Measurements from ENCODE around the gene PABPN1. TPM values are rescaled to one million over a fixed set of nuclear protein-coding genes. Genes with fewer than 3 reads are reported as not detected.

The PABPN1 gene
- total and polyA plus RNA-seq, 2 of the 13 experiments (the other 11 are each of a cell fraction or from before 2014, with no cell fraction given): 233 to 524 TPM

DNA sequence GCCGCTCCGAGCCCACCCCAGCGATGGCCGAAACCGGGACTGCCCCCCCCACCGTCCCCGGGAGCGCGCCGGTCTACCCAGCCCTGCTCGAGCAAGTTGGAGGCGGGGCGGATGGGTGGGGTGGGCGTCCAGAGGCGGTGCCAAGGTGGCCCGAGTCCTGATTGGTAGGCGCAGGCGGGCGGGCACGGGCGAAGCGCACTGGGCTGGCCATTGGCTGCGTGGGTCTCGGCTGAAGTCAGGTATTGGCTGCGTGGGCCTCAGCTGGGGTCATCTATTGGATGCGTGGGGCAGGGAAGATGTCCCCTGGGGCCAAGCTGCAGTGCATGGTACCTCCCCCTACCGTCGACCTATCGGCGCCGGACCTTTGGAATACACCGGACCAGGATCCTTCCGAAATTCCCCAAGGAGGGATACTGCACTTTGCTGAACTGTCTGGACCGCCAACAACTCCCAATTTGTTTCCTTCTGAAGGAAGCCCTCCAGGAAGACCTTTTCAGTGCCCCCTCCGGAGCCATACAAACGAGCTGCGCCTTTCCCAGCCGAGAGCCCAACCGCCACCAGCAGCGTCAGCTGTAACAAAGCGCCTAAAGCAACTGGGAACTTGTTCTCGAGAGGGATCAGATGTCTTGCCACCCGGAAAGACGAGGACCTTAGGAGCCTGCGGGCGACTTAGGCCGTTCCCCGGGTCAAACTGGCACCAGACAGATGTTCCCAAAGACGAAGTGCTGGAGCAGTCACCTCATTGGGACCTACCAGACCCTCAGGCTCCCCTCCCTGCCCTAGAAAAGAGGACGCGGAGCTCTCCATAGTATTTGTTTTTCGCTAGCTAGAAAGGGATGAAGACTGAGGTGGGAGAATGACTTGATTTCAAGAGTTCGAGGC, 35.0 kb upstream of the PABPN1 start, which contains the start of gene HOMEZ (continued):
- TF ChIP-seq, protein P1, sequence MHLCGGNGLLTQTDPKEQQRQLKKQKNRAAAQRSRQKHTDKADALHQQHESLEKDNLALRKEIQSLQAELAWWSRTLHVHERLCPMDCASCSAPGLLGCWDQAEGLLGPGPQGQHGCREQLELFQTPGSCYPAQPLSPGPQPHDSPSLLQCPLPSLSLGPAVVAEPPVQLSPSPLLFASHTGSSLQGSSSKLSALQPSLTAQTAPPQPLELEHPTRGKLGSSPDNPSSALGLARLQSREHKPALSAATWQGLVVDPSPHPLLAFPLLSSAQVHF (CRISPR knock-in tag; IDR thresholded peaks at IDR 0.05): no peak
- TF ChIP-seq RARG (CRISPR knock-in tag; IDR thresholded peaks at IDR 0.05; ENCODE audit: low read depth) (peak; percentile 92; the same call in 1 of the 2 replicates), PPARG (CRISPR knock-in tag; conservative IDR thresholded peaks at IDR 0.05) (peak; percentile 56), ZNF496 (CRISPR knock-in tag; IDR thresholded peaks at IDR 0.05; ENCODE audit: insufficient replicate concordance) (no peak), MIER2 (CRISPR knock-in tag; IDR thresholded peaks at IDR 0.05) (no peak), HOXA5 (CRISPR knock-in tag; IDR thresholded peaks at IDR 0.05) (peak; percentile 88), ZNF121 (CRISPR knock-in tag; IDR thresholded peaks at IDR 0.05) (peak; percentile 93), ATM (IDR thresholded peaks at IDR 0.05; ENCODE audit: borderline replicate concordance) (no peak), SUZ12 (IDR thresholded peaks at IDR 0.05; ENCODE audit: low read depth, low read length) (no peak), HNF4G (IDR thresholded peaks at IDR 0.05; ENCODE audit: borderline replicate concordance, low read depth, low read length) (no peak), HNF4G (CRISPR knock-in tag; IDR thresholded peaks at IDR 0.05; ENCODE audit: borderline replicate concordance, low read depth) (peak; percentile 2; the same call in 1 of the 2 replicates), MTA3 (CRISPR knock-in tag; IDR thresholded peaks at IDR 0.05) (no peak; the same call in none of the 2 replicates), PLRG1 (conservative IDR thresholded peaks at IDR 0.05) (no peak), REXO4 (CRISPR knock-in tag; IDR thresholded peaks at IDR 0.05; ENCODE audit: borderline replicate concordance) (no peak), MZF1 (CRISPR knock-in tag; IDR thresholded peaks at IDR 0.05; ENCODE audit: borderline replicate concordance) (peak; percentile 40; the same call in 1 of the 2 replicates), FOSL1 (CRISPR knock-in tag; IDR thresholded peaks at IDR 0.05; ENCODE audit: borderline replicate concordance) (no peak)
- TF ChIP-seq, protein P2, sequence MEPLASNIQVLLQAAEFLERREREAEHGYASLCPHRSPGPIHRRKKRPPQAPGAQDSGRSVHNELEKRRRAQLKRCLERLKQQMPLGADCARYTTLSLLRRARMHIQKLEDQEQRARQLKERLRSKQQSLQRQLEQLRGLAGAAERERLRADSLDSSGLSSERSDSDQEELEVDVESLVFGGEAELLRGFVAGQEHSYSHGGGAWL (CRISPR knock-in tag; IDR thresholded peaks at IDR 0.05): peak; percentile 90
- TF ChIP-seq, protein P3, sequence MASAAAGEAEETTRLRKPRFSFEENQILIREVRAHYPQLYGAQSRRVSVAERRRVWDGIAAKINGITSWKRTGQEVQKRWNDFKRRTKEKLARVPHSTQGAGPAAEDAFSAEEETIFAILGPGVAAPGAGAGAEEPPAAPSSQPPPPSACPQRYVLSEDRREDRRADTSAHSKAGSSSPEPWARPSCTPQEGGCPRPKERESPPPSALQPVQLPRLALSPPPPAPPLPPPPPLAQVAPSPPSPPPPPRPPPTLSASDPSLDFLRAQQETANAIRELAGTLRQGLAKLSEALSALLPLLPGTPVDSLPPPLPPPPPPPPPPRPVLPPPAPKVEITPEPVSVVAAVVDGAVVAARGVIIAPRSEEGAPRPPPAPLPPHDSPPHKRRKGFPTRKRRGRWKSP (CRISPR knock-in tag; IDR thresholded peaks at IDR 0.05): peak; percentile 84
- TF ChIP-seq, protein P4, sequence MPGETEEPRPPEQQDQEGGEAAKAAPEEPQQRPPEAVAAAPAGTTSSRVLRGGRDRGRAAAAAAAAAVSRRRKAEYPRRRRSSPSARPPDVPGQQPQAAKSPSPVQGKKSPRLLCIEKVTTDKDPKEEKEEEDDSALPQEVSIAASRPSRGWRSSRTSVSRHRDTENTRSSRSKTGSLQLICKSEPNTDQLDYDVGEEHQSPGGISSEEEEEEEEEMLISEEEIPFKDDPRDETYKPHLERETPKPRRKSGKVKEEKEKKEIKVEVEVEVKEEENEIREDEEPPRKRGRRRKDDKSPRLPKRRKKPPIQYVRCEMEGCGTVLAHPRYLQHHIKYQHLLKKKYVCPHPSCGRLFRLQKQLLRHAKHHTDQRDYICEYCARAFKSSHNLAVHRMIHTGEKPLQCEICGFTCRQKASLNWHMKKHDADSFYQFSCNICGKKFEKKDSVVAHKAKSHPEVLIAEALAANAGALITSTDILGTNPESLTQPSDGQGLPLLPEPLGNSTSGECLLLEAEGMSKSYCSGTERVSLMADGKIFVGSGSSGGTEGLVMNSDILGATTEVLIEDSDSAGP (CRISPR knock-in tag; IDR thresholded peaks at IDR 0.05; ENCODE audit: borderline replicate concordance): peak; percentile 78
- TF ChIP-seq, protein P5, sequence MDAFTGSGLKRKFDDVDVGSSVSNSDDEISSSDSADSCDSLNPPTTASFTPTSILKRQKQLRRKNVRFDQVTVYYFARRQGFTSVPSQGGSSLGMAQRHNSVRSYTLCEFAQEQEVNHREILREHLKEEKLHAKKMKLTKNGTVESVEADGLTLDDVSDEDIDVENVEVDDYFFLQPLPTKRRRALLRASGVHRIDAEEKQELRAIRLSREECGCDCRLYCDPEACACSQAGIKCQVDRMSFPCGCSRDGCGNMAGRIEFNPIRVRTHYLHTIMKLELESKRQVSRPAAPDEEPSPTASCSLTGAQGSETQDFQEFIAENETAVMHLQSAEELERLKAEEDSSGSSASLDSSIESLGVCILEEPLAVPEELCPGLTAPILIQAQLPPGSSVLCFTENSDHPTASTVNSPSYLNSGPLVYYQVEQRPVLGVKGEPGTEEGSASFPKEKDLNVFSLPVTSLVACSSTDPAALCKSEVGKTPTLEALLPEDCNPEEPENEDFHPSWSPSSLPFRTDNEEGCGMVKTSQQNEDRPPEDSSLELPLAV (CRISPR knock-in tag; conservative IDR thresholded peaks at IDR 0.05; ENCODE audit: low read depth): no peak
- TF ChIP-seq, protein P6, sequence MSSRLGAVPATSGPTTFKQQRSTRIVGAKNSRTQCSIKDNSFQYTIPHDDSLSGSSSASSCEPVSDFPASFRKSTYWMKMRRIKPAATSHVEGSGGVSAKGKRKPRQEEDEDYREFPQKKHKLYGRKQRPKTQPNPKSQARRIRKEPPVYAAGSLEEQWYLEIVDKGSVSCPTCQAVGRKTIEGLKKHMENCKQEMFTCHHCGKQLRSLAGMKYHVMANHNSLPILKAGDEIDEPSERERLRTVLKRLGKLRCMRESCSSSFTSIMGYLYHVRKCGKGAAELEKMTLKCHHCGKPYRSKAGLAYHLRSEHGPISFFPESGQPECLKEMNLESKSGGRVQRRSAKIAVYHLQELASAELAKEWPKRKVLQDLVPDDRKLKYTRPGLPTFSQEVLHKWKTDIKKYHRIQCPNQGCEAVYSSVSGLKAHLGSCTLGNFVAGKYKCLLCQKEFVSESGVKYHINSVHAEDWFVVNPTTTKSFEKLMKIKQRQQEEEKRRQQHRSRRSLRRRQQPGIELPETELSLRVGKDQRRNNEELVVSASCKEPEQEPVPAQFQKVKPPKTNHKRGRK (CRISPR knock-in tag; IDR thresholded peaks at IDR 0.05): no peak
